GM18867 (cell line): ENCODE measurements around the gene NUDT7.

Experiments
- ATAC-seq: cut with Tn5 transposase; IDR thresholded peaks from one replicate; pipeline ENCODE4 v1.9.1; 2021; ENCODE audit warnings: mild to moderate bottlenecking, moderate library complexity; ENCODE audit not compliant: unreplicated experiment

Gene NUDT7

DNA sequence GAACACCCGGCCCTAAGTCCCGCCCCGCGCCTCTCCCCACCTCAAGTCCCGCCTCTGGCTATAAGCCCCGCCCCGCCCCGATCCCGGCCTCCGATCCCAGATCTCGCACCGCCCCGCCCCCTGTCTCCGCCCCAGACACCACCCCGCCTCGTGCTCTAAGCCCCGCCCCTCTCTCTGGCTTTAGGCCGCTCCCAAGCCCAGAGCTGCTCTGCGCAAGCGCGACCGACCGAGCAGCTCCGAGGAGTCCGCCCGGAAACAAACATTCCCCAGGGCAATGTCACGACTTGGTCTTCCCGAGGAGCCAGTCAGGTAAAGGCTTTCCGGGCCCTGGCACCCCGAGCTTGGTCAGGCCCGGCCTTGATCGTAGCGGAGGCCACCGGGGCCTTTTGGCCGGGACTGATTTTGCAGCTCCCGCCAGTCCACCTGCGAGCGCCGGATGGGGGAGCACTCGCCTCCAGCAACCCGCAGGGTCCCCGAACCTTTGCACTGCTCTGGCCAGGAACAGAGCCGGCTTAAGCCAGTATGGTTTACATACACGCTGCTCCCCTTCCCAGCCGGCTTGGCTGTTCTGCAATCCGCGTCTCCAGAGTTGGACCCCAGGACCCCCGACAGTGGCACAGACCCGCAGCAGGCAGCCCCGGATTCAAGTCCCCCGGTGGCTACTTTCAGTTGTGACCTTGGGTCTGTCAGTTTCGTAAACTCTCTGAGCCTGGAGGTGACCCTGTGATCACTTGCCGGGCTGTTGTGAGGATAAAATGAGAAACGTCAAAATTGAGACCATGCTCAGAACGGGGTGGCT lies at the start of gene NUDT7:
TSS of gene NUDT7 (plus strand) at position 206 of the 799 bp plus-strand sequence. CDS start at position 275, 69 bp downstream.
- peak; percentile 86 for ATAC-seq

DNA sequence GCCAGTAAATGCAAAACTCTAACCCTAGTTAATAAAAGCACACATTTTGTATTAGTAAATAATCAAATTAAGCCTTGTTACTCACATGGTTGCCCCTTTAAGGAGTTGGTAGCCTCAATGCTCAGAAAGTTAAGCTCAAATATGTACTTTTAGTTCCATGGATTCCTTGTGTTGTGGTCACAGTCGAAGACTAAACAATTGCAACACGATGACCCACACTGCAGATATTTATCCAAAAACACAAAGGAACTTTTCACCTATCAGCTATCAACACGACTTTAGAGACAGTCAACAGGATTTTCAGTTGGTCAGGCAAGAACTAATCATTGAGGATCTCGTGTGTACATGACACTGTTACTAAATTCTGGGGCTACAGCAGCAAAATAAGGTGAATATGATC lies 47.4 kb upstream of the NUDT7 start:
- no peak for ATAC-seq

DNA sequence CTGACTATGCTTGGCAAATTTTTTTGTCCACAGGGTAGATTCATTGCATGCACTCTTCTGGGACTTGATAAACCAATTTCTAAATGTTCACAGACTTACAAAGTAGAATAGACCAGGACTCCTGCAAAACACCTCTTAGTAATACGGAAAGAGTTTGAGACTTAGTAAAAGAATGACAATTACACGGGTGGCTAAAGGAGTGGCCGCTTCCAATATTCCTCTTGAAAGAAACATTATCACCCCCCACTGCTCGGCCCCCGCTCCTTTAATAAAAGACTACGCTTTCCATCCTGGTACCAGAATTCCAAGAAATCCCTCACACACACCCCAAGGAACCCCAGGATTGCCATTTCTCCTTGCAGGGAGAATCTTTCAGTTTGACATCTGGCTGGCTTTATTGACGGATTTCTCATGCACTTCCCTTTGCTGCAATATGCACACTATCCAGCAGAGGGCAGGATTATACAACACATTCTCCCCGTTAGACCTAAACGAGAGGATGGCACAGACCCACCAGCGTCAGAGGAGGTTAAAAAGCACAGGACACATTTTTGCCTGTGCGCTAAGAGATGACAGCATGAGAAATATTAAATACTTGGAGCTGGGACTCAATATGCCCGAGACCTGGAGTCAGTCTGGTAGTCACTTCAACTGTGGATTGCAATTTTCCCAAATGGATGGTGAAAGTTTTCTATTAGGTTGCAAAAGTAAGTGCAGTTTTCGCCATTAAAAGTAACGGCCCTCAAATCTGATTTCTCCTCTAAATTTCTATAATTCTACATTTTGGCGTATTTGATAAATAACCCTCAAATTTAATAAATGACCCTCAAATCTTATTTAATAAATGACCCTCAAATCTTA lies 46.6 kb upstream of the NUDT7 start:
- ATAC-seq = peak; percentile 79

GRCh38 chr16:77677129-77677528 lies 45.2 kb upstream of the NUDT7 start:
- ATAC-seq = no peak

- no peak for ATAC-seq
Measured at GRCh38 chr16:77679391-77679790, 42.9 kb upstream of the NUDT7 start.

GRCh38 chr16:77679901-77680300 lies 42.4 kb upstream of the NUDT7 start:
- ATAC-seq = no peak

DNA sequence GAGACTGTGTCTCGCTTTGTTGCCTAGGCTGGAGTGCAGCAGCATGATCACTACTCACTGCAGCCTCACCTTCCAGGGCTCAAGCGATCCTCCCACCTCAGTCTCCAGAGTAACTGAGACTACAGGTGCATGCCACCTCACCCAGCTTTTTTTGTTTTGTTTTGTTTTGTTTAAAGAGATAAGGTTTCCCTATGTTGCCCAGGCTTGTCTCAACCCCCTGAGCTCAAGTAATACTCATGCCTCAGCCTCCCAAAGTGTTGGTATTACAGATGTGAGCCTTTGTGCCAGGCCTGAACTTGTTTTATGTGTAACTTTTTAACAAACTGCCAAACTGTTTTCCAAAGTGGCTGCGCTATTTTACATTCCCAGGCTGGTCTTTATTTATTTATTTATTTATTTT lies 41.8 kb upstream of the NUDT7 start:
- no peak for ATAC-seq

GRCh38 chr16:77682586-77682985 lies 39.7 kb upstream of the NUDT7 start:
- no peak for ATAC-seq

- no peak for ATAC-seq
Measured at GRCh38 chr16:77683397-77684180, 38.7 kb upstream of the NUDT7 start.

GRCh38 chr16:77684181-77684526 lies 38.2 kb upstream of the NUDT7 start:
- no peak for ATAC-seq

- ATAC-seq = no peak
Measured at GRCh38 chr16:77686385-77686784, 35.9 kb upstream of the NUDT7 start.

- no peak for ATAC-seq
Measured at GRCh38 chr16:77689971-77690370, 32.3 kb upstream of the NUDT7 start.

- ATAC-seq = no peak
Measured at GRCh38 chr16:77690416-77690815, 31.9 kb upstream of the NUDT7 start.

- ATAC-seq = no peak
Measured at GRCh38 chr16:77692612-77693011, 29.7 kb upstream of the NUDT7 start.

DNA sequence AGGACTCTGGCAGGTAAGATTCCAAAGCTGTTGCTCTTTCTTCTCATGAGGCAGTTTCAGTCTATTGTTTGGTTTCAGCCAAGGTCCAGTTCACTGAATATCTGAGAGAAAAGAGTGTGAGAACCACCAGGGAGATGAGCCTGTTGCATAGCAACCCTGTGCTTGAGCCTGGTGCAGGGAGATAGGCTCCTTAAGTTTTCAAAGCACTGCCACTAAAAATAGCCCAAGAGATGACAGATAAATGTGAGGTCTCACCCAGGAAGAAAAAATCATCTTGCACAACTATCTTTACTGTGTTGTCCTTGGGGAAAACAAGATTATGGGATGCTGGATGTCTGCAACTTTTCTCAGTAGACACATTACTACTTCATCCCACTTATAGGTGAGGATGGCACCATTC lies 26.2 kb upstream of the NUDT7 start:
- no peak for ATAC-seq

- no peak for ATAC-seq
Measured at GRCh38 chr16:77700846-77701245, 21.5 kb upstream of the NUDT7 start.

DNA sequence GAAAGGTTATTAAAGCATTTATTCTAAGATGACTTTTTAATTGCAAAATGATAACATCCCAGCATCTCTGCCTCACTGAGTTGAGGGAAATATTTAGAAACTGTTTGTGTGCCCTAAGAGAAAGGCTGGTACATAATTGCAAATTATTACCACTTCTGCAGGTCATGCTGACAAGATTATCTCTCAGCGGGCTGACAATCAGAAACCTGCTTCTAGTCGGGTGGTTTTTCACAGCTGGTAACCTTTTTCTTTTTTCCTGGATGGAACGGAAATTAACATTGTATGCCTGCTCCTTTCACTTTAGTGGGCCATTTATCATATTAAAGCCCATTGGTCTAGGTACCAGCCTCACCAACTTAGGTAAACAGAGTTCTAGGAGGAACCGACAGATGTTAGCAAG lies 17.0 kb upstream of the NUDT7 start:
- ATAC-seq = no peak

DNA sequence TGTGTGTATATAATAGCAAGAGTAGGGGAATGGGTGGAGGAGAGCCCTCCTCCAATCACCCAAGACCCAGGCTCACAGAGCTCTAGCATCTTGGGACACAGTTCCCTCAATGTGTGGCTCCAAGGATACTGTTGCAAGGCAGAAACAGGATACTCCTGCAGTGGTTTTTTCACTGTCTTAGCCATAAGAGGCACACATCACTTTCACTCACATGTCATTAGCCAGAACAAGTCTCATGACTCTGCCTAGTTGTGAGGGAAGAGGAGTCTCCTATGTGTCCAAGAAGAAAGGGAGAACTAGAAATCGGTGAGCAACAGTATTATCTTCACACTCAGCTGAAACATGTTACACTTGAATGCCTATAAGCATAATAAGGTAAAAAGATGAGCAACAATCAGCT lies 11.1 kb upstream of the NUDT7 start:
- no peak for ATAC-seq

DNA sequence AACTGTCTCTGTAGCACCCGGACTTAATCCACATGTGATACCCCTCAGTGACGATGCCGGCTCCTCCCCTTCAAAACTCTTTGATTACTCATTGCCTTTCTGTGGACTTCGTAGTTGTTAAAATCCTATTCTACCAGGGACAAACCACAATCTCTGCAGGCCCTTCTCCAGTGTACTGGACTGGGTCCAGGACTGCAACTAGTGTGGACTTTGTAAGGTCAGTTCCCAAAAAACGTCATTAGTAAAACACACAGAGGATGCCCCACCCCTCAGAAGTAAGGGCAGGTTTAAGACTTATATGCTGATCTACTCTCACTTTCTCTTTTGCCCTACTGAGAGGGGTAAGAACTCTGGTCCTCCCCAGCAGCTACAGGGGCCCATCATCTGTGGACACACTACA lies 10.5 kb upstream of the NUDT7 start:
- ATAC-seq = no peak

- ATAC-seq = no peak
Measured at GRCh38 chr16:77715145-77715544, 7.2 kb upstream of the NUDT7 start.

DNA sequence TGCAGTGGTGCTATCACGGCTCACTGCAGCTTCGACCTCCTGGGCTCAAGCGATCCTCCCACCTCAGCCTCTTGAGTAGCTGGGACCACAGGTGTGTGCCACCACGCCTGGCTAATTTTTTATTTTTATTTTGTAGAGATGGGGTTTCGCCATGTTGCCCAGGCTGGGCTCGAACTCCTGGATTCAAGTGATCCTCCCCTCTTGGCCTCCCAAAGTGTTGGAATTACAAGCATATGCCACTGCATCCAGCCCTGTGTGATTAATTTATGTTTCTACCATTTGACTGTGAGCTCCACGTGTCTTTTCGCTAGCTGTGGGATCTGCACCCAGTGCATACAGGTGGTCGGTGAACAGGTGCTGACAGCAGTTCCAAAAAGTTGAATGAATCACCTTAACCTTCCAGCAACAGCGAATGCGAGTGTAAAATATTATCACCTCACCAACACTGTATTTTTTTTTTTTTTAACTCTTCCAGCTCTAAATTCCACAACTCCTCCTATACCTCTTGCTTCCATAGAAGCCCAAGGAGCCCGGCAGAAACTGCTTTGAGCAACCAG lies 484 bp upstream of the NUDT7 start:
- peak; percentile 34 for ATAC-seq
